Stimulated activated CD8-positive, alpha-beta memory T cell treated with anti-CD3 and anti-CD28 coated beads, Interleukin-7, amount 100 ng/mL, for 48 hours (primary cell): ENCODE results near the gene ADAMTS12.

Source experiments
- DNase-seq, 2 donors: peaks; one replicate each; pipeline ENCODE4 v3.0.0-alpha.2; 2020; ENCODE audit warnings: low read depth in 1 of 2; ENCODE audit errors: extremely low read depth in 1 of 2

The ADAMTS12 gene

GRCh38 chr5:33675958-33676464 is 215.8 kb downstream of the ADAMTS12 start:
- DNase-seq, result no peak

GRCh38 chr5:33671700-33672291 is 220.0 kb downstream of the ADAMTS12 start:
- no peak for DNase-seq

- DNase-seq, result no peak
Observed at GRCh38 chr5:33662722-33663427, 228.9 kb downstream of the ADAMTS12 start.

GRCh38 chr5:33659526-33660169 is 232.1 kb downstream of the ADAMTS12 start:
- no peak for DNase-seq

GRCh38 chr5:33657804-33658440 is 233.9 kb downstream of the ADAMTS12 start:
- DNase-seq, result no peak

GRCh38 chr5:33657176-33657575 is 234.6 kb downstream of the ADAMTS12 start:
- DNase-seq, result no peak

- no peak for DNase-seq
Observed at GRCh38 chr5:33650911-33651310, 240.9 kb downstream of the ADAMTS12 start.

- DNase-seq, result no peak
Observed at GRCh38 chr5:33649549-33650482, 242.0 kb downstream of the ADAMTS12 start.

GRCh38 chr5:33641744-33642505 is 249.9 kb downstream of the ADAMTS12 start:
- DNase-seq, result no peak

- DNase-seq, result no peak
Observed at GRCh38 chr5:33639474-33639873, 252.3 kb downstream of the ADAMTS12 start.

GRCh38 chr5:33637011-33637410 is 254.8 kb downstream of the ADAMTS12 start:
- no peak for DNase-seq

- no peak for DNase-seq
Observed at GRCh38 chr5:33635582-33635981, 256.2 kb downstream of the ADAMTS12 start.

- DNase-seq, result no peak
Observed at GRCh38 chr5:33633699-33634098, 258.1 kb downstream of the ADAMTS12 start.

- no peak for DNase-seq
Observed at GRCh38 chr5:33631786-33632185, 260.0 kb downstream of the ADAMTS12 start.

- no peak for DNase-seq
Observed at GRCh38 chr5:33631139-33631538, 260.7 kb downstream of the ADAMTS12 start.

GRCh38 chr5:33629999-33630398 is 261.8 kb downstream of the ADAMTS12 start:
- DNase-seq, result no peak

- no peak for DNase-seq
Observed at GRCh38 chr5:33628796-33629195, 263.0 kb downstream of the ADAMTS12 start.

- no peak for DNase-seq
Observed at GRCh38 chr5:33621514-33621913, 270.3 kb downstream of the ADAMTS12 start.

- DNase-seq, result no peak
Observed at GRCh38 chr5:33614039-33614438, 277.8 kb downstream of the ADAMTS12 start.

GRCh38 chr5:33612386-33612785 is 279.4 kb downstream of the ADAMTS12 start:
- DNase-seq, result no peak
